ENCODE results near the gene PLD1. TPM values are rescaled to one million over a fixed set of nuclear protein-coding genes. Genes with fewer than 3 reads are reported as not detected.

The PLD1 gene
- total RNA-seq, 1 experiment from 2014 or later = 5.3 TPM

DNA sequence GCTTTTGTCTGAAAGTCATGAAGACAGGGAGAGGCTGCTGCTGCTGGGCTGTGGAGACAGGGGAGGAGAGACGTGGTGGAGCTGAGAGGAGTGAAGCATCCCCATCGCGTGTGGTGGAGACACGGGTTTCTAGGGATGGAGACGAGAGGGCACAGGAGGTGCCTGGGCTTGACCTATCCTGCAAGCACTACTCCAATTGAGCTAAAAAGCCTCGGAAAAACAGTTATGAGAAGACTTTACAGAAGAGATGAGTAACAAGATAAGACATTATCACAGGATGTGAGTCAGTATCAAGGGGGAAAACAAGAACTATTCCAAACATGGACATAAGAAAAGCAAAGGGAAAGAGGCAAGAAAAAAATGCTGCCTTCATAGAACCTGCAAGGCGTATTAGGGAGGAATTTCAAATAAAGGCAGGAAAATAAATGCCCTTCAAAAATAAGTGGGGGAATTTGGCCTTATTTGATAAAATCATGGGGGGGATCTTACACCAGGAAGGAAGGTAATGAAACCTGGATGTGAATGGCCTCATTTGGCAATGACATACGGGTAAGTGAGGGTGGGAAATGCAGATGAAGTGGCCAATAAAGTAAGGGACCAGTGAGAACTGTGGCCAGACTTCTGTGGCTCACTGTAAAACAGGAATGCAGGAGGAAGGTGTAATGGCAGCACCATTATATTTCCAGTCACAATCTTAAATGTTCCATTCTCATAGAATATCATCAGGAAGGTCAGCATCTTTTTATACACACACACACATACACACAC lies 97.9 kb downstream of the PLD1 start:
- Mint-ChIP-seq H3K27me3 (ENCODE audit: insufficient read depth, unreplicated experiment) (no peaks in the 10 kb centered on the region), H3K9me3 (ENCODE audit: unreplicated experiment) (peaks cover 10% of the 10 kb centered on the region), H3K36me3 (ENCODE audit: insufficient read depth, unreplicated experiment) (no peaks in the 10 kb centered on the region), H3K4me1 (ENCODE audit: low read depth, unreplicated experiment) (peaks cover 6% of the 10 kb centered on the region), H3K27ac (ENCODE audit: unreplicated experiment) (no peak overlapping the region), H3K4me3 (ENCODE audit: unreplicated experiment) (no peak overlapping the region)
- intact Hi-C loops (cut with micrococcal nuclease; ENCODE audit: unreplicated experiment) = no loop called here
- Histone ChIP-seq H3K36me3 (ENCODE audit: control insufficient read depth, insufficient read depth, low read length) (no peaks in the 10 kb centered on the region), H3K27me3 (replicated peaks; ENCODE audit: control insufficient read depth, insufficient read depth, low read length) (no peaks in the 10 kb centered on the region), H3K4me3 (ENCODE audit: low read depth, low read length) (no peak overlapping the region), H3K9me3 (no peaks in the 10 kb centered on the region), H3K4me1 (no peaks in the 10 kb centered on the region)
- no peak for DNase-seq
- CTCF ChIA-PET = no interaction called here
- POLR2A ChIA-PET = no interaction called here
- TF ChIP-seq CTCF (IDR thresholded peaks at IDR 0.05; ENCODE audit: insufficient read depth in 1 of 2, low read depth in 1 of 2, low read length in 1 of 2, severe bottlenecking in 1 of 2, unreplicated experiment in 1 of 2) = no peak
- no TSS peak for BruUV-seq (replicated peaks)

DNA sequence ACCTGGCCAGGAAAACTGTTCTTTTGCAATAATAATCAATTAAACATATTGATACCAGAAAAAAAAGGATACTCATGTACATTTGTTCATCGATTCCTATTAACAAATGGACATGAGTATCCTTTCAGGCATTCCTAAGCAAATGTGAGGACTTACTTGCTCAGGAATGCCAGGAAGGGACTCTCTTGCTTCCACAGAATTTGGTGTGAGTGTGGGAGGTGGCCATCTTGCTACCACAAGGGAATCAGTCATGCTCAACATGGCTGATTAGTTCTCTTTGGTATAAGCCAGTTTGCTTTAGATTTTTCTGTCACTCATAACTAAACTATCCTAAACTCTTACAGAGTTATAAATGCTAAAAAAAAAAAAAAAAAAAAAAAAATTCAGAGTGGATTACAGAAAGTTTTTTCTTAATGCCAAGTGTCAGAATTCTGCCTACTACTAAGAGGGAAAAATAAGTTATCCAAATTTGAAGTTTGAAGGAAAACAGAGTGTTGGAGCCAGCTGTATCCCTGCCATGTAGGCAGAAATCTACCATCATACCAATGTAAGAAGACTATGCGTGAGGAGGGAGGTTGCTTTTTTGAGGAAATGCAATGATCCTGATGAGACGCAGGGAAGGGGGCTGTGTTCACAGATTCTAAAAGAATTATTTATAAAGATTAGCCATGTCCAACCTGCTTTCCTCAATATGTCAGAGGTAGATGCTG lies 98.7 kb downstream of the PLD1 start:
- peaks cover 13% of the 10 kb centered on the region for H3K9me3 Mint-ChIP-seq (ENCODE audit: unreplicated experiment)
- H3K27me3 ChIP-seq (replicated peaks; ENCODE audit: control insufficient read depth, insufficient read depth, low read length) = no peaks in the 10 kb centered on the region
- H3K4me3 Mint-ChIP-seq (ENCODE audit: unreplicated experiment) = no peak overlapping the region
- no peak overlapping the region for H3K27ac Mint-ChIP-seq (ENCODE audit: unreplicated experiment)
- no peaks in the 10 kb centered on the region for H3K27me3 Mint-ChIP-seq (ENCODE audit: insufficient read depth, unreplicated experiment)
- DNase-seq = no peak
- intact Hi-C loops (cut with micrococcal nuclease; ENCODE audit: unreplicated experiment) = no loop called here
- no peak for TF ChIP-seq CTCF (IDR thresholded peaks at IDR 0.05; ENCODE audit: insufficient read depth in 1 of 2, low read depth in 1 of 2, low read length in 1 of 2, severe bottlenecking in 1 of 2, unreplicated experiment in 1 of 2)
- no peaks in the 10 kb centered on the region for H3K9me3 ChIP-seq
- BruUV-seq (replicated peaks) = no TSS peak
- ChIA-PET CTCF (no interaction called here), POLR2A (no interaction called here)
- H3K36me3 Mint-ChIP-seq (ENCODE audit: insufficient read depth, unreplicated experiment) = no peaks in the 10 kb centered on the region
- H3K4me3 ChIP-seq (ENCODE audit: low read depth, low read length) = no peak overlapping the region
- no peaks in the 10 kb centered on the region for H3K4me1 ChIP-seq
- peaks cover 6% of the 10 kb centered on the region for H3K4me1 Mint-ChIP-seq (ENCODE audit: low read depth, unreplicated experiment)
- H3K36me3 ChIP-seq (ENCODE audit: control insufficient read depth, insufficient read depth, low read length) = no peaks in the 10 kb centered on the region

GRCh38 chr3:171710359-171710758 lies 99.9 kb downstream of the PLD1 start:
- Mint-ChIP-seq H3K4me1 (ENCODE audit: low read depth, unreplicated experiment) (peaks cover 6% of the 10 kb centered on the region), H3K9me3 (ENCODE audit: unreplicated experiment) (peaks cover 11% of the 10 kb centered on the region), H3K36me3 (ENCODE audit: insufficient read depth, unreplicated experiment) (no peaks in the 10 kb centered on the region), H3K27ac (ENCODE audit: unreplicated experiment) (no peak overlapping the region), H3K27me3 (ENCODE audit: insufficient read depth, unreplicated experiment) (no peaks in the 10 kb centered on the region), H3K4me3 (ENCODE audit: unreplicated experiment) (no peak overlapping the region)
- Histone ChIP-seq H3K27me3 (replicated peaks; ENCODE audit: control insufficient read depth, insufficient read depth, low read length) (no peaks in the 10 kb centered on the region), H3K4me3 (ENCODE audit: low read depth, low read length) (no peak overlapping the region), H3K4me1 (no peaks in the 10 kb centered on the region), H3K9me3 (no peaks in the 10 kb centered on the region), H3K36me3 (ENCODE audit: control insufficient read depth, insufficient read depth, low read length) (no peaks in the 10 kb centered on the region)
- intact Hi-C loops (cut with micrococcal nuclease; ENCODE audit: unreplicated experiment) = no loop called here
- POLR2A ChIA-PET = no interaction called here
- BruUV-seq (replicated peaks) = no TSS peak
- TF ChIP-seq CTCF (IDR thresholded peaks at IDR 0.05; ENCODE audit: insufficient read depth in 1 of 2, low read depth in 1 of 2, low read length in 1 of 2, severe bottlenecking in 1 of 2, unreplicated experiment in 1 of 2) = no peak
- CTCF ChIA-PET = no interaction called here
- DNase-seq = no peak

All from Caco-2 (cell line).